WTC11 (cell line): ENCODE measurements around the gene EIF2B4. TPM values are rescaled to one million over a fixed set of nuclear protein-coding genes. Genes with fewer than 3 reads are reported as not detected.
A peak's percentile ranks its signal among the peaks of the same experiment; 100 is the strongest.

Experiments used
- ATAC-seq: fragments of 200-7000 bp; cut with Tn5 transposase; 2 replicates; pipeline ENCODE4 v1.10.0; 2021; ENCODE audit warnings: mild to moderate bottlenecking, moderate library complexity
- CTCF ChIA-PET: fragments of 300-600 bp; sonication (Branson Sonifier 250); formaldehyde crosslinking; loops from one replicate; lab custom pipeline; 2021; ENCODE audit warnings: antibody characterized with exemption; lab: Charles Lee
- POLR2A ChIA-PET: fragments of 350-600 bp; sonication (Branson Sonifier 250); formaldehyde crosslinking; loops from one replicate; lab custom pipeline; 2021; ENCODE audit warnings: antibody characterized with exemption; lab: Charles Lee
- DNase-seq: peaks from one replicate; pipeline ENCODE4 v3.0.0; 2021; ENCODE audit warnings: low spot score
- H3K27ac Mint-ChIP-seq: 2 replicates; pipeline ENCODE4 v1.8.0; 2021; ENCODE audit warnings: mixed read lengths
- H3K27me3 Mint-ChIP-seq: 2 replicates; pipeline ENCODE4 v1.8.0; 2021; ENCODE audit warnings: low read depth, mild to moderate bottlenecking, moderate library complexity, mixed read lengths
- H3K36me3 Mint-ChIP-seq: 2 replicates; pipeline ENCODE4 v1.8.0; 2021; ENCODE audit warnings: mixed read lengths
- H3K4me1 Mint-ChIP-seq: 2 replicates; pipeline ENCODE4 v1.8.0; 2022; ENCODE audit warnings: mixed read lengths
- H3K4me3 Mint-ChIP-seq: 2 replicates; pipeline ENCODE4 v1.8.0; 2021; ENCODE audit warnings: mild to moderate bottlenecking, moderate library complexity, mixed read lengths
- H3K9me3 Mint-ChIP-seq: 2 replicates; pipeline ENCODE4 v1.8.0; 2021; ENCODE audit warnings: mixed read lengths
- AFF4 ChIP-seq: sonication (generic); formaldehyde crosslinking; IDR thresholded peaks from 2 replicates; pipeline ENCODE4 v1.8.1; 2023; ENCODE audit warnings: mild to moderate bottlenecking, missing genetic modification reagents, borderline replicate concordance
- ARID4B ChIP-seq: sonication (generic); formaldehyde crosslinking; IDR thresholded peaks from 2 replicates; pipeline ENCODE4 v1.8.0; 2023; ENCODE audit warnings: missing genetic modification reagents, mild to moderate bottlenecking, borderline replicate concordance
- ATF3 ChIP-seq: sonication (generic); formaldehyde crosslinking; conservative IDR thresholded peaks from 2 replicates; pipeline ENCODE4 v1.8.1; 2022; ENCODE audit warnings: mild to moderate bottlenecking, missing genetic modification reagents
- FOXP1 ChIP-seq: sonication (generic); formaldehyde crosslinking; IDR thresholded peaks from 2 replicates; pipeline ENCODE4 v1.8.0; 2022; ENCODE audit warnings: missing genetic modification reagents, mild to moderate bottlenecking, moderate library complexity, borderline replicate concordance
- KAT7 ChIP-seq: sonication (generic); formaldehyde crosslinking; IDR thresholded peaks from 2 replicates; pipeline ENCODE4 v1.8.1; 2023; ENCODE audit warnings: missing genetic modification reagents, mild to moderate bottlenecking, borderline replicate concordance
- RORB ChIP-seq: fragments of 250-450 bp; sonication (Bioruptor Pico); IDR thresholded peaks from 2 replicates; pipeline ENCODE4 v1.9.0; 2021; ENCODE audit warnings: mild to moderate bottlenecking
- USF1 ChIP-seq: sonication (generic); formaldehyde crosslinking; IDR thresholded peaks from 2 replicates; pipeline ENCODE4 v1.8.0; 2022; ENCODE audit warnings: mild to moderate bottlenecking, missing genetic modification reagents
- total RNA-seq: library from RNA; stranded (reverse); gene quantifications from 3 replicates; pipeline ENCODE4 v1.2.3, GENCODE V29; 2021

The EIF2B4 gene
- total RNA-seq, 1 experiment from 2014 or later: 49.1 TPM

GRCh38 chr2:27377618-27378095 lies 7.5 kb upstream of the EIF2B4 start:
- no peaks in the 10 kb centered on the region; the same call in 1 of the 2 replicates for H3K27me3 Mint-ChIP-seq
- no peaks in the 10 kb centered on the region for H3K9me3 Mint-ChIP-seq
- peak overlapping the region; percentile 41; the same call in 1 of the 2 replicates for H3K27ac Mint-ChIP-seq
- ATAC-seq: no peak
- CTCF ChIA-PET: no interaction called here
- H3K36me3 Mint-ChIP-seq: peaks cover 63% of the 10 kb centered on the region
- TF ChIP-seq ARID4B (CRISPR knock-in tag): no peak
- peaks cover 22% of the 10 kb centered on the region for H3K4me1 Mint-ChIP-seq
- DNase-seq: no peak
- POLR2A ChIA-PET: interaction anchor here (0.7 kb wide), 1 partner anchor 55 kb away, joined by 3 read pairs; the partner anchor contains the start of gene MPV17
- H3K4me3 Mint-ChIP-seq: no peak overlapping the region

GRCh38 chr2:27376866-27377617 lies 6.9 kb upstream of the EIF2B4 start:
- Mint-ChIP-seq H3K4me3 (no peak overlapping the region), H3K36me3 (peaks cover 63% of the 10 kb centered on the region), H3K27me3 (no peaks in the 10 kb centered on the region; the same call in 1 of the 2 replicates), H3K27ac (0 out of 2 replicates have a peak overlapping the region, but pooled peaks have one; percentile 49), H3K4me1 (peaks cover 25% of the 10 kb centered on the region), H3K9me3 (no peaks in the 10 kb centered on the region)
- CTCF ChIA-PET: no interaction called here
- ATAC-seq (no peak), DNase-seq (no peak)
- POLR2A ChIA-PET: interaction anchor here (0.7 kb wide), 1 partner anchor 55 kb away, joined by 3 read pairs; the partner anchor contains the start of gene MPV17
- TF ChIP-seq FOXP1 (CRISPR knock-in tag) (no peak), KAT7 (CRISPR knock-in tag) (no peak)

GRCh38 chr2:27376151-27376865 lies 6.2 kb upstream of the EIF2B4 start:
- DNase-seq: no peak
- Mint-ChIP-seq H3K4me1 (peaks cover 28% of the 10 kb centered on the region), H3K27ac (no peak overlapping the region), H3K36me3 (peaks cover 57% of the 10 kb centered on the region), H3K9me3 (no peaks in the 10 kb centered on the region)
- no peak for ATAC-seq
- POLR2A ChIA-PET: no interaction called here
- CTCF ChIA-PET: no interaction called here
- TF ChIP-seq RORB (CRISPR knock-in tag) (no peak), ATF3 (CRISPR knock-in tag) (no peak), AFF4 (CRISPR knock-in tag) (no peak), USF1 (CRISPR knock-in tag) (no peak)
- TF ChIP-seq, all 79 proteins: peak for 0
- Mint-ChIP-seq H3K27me3 (no peaks in the 10 kb centered on the region; the same call in 1 of the 2 replicates), H3K4me3 (no peak overlapping the region)
